Gastroesophageal sphincter (tissue), 4 donors: ENCODE results near the gene SECISBP2. TPM values are rescaled to one million over a fixed set of nuclear protein-coding genes. Genes with fewer than 3 reads are reported as not detected.

Experiments used
- ATAC-seq: fragments of 150-250 bp; one replicate; pipeline ENCODE4 v1.9.1; 2016; ENCODE audit warnings: mild to moderate bottlenecking, moderate library complexity
- H3K27ac ChIP-seq, 4 donors: fragments of 200-600 bp; sonication (generic) in 3 of 4; 1 replicate in 3 of 4; 2 replicates in 1 of 4; pipeline ENCODE4 v1.5.1; 2016 to 2019
- H3K27me3 ChIP-seq: fragments of 200-600 bp; sonication (generic); one replicate; pipeline ENCODE4 v1.5.1; 2019
- H3K36me3 ChIP-seq, 2 donors: fragments of 200-600 bp; sonication (generic); one replicate each; pipeline ENCODE4 v1.5.1; 2019; ENCODE audit warnings: control low read depth in 1 of 2
- H3K4me1 ChIP-seq, 3 donors: fragments of 200-600 bp; sonication (generic); 1 replicate in 2 of 3; 2 replicates in 1 of 3; pipeline ENCODE4 v1.5.1; 2016 to 2019; ENCODE audit warnings: control low read depth in 2 of 3
- H3K4me3 ChIP-seq, 2 donors: fragments of 200-600 bp; sonication (generic); one replicate each; pipeline ENCODE4 v1.5.1; 2019; ENCODE audit warnings: mild to moderate bottlenecking in 1 of 2, moderate library complexity in 1 of 2
- H3K9me3 ChIP-seq, 3 donors: fragments of 200-600 bp; sonication (generic); one replicate each; pipeline ENCODE4 v1.5.1; 2017 to 2019; ENCODE audit warnings: control low read depth in 2 of 3
- EP300 ChIP-seq: sonication (generic); formaldehyde crosslinking; IDR thresholded peaks from one replicate; pipeline ENCODE4 v1.6.1; 2017; ENCODE audit warnings: antibody characterized with exemption, mild to moderate bottlenecking
- POLR2A ChIP-seq, 2 donors: fragments of 450-650 bp; IDR thresholded peaks; one replicate each; pipeline ENCODE4 v1.6.1; 2017; ENCODE audit warnings: antibody characterized with exemption in 2 of 2, mild to moderate bottlenecking in 2 of 2, moderate library complexity in 1 of 2
- POLR2AphosphoS5 ChIP-seq: sonication (generic); formaldehyde crosslinking; IDR thresholded peaks from one replicate; pipeline ENCODE4 v1.6.1; 2017; ENCODE audit warnings: antibody characterized with exemption
- WGBS, 2 donors: methylation state at CpG; one replicate each; pipeline ENCODE4 v1.1.5; 2018; ENCODE audit warnings: low coverage in 1 of 2; 5-methylcytosine and 5-hydroxymethylcytosine counted together
- total RNA-seq, 4 donors: library from RNA; depleted of rRNA; stranded (reverse); fragments of >200 nt; gene quantifications; one replicate each; pipeline ENCODE4 v1.1.0, GENCODE V29; 2016
- TF ChIP-seq, protein P1 (sequence below), 4 experiments: fragments of 200-600 bp in 2 of 4; fragments of 450-650 bp in 2 of 4; sonication (generic) in 1 of 4; IDR thresholded peaks; one replicate each; pipeline ENCODE4 v1.5.1; 2017 to 2019; ENCODE audit warnings: antibody characterized with exemption in 4 of 4, mild to moderate bottlenecking in 2 of 4, moderate library complexity in 2 of 4

SECISBP2 gene
- total RNA-seq, 4 donors from 2014 or later: 23.3 to 49.5 (median 33.4) TPM

DNA sequence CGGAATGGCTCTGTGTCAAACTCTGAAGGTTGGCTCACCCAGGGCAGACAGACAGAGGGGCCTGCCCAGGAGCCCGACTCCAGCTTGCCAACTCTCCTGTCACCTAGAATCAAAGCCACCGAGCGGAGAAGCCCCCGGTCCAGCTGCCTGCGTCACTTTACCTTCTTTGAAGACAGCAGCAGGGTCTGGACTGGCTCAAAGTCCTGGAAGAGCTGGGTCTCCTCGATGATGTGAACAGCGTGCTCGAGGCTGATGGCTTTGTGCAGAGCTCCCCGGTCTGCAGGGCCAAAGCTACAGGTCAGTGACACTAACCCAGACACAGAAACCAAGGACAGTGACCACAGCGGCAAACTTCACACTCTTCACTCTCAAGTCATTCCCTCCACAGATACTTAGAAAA is 67.9 kb downstream of the SECISBP2 start:
- WGBS, 2 donors: 93% methylated on average over 5 of the region's 11 CpGs; no CpG with 5 or more reads in 1 of the 2 donors
- no peaks in the 10 kb centered on the region for H3K27me3 ChIP-seq
- peaks cover 0 to 16% (median 0%) of the 10 kb centered on the region in 3 donors for H3K4me1 ChIP-seq
- H3K36me3 ChIP-seq: peaks cover 0 to 100% of the 10 kb centered on the region in 2 donors
- no peak overlapping the region for H3K27ac ChIP-seq
- no peak for ATAC-seq
- H3K9me3 ChIP-seq: no peaks in the 10 kb centered on the region
- TF ChIP-seq POLR2AphosphoS5: no peak
- TF ChIP-seq, protein P1, sequence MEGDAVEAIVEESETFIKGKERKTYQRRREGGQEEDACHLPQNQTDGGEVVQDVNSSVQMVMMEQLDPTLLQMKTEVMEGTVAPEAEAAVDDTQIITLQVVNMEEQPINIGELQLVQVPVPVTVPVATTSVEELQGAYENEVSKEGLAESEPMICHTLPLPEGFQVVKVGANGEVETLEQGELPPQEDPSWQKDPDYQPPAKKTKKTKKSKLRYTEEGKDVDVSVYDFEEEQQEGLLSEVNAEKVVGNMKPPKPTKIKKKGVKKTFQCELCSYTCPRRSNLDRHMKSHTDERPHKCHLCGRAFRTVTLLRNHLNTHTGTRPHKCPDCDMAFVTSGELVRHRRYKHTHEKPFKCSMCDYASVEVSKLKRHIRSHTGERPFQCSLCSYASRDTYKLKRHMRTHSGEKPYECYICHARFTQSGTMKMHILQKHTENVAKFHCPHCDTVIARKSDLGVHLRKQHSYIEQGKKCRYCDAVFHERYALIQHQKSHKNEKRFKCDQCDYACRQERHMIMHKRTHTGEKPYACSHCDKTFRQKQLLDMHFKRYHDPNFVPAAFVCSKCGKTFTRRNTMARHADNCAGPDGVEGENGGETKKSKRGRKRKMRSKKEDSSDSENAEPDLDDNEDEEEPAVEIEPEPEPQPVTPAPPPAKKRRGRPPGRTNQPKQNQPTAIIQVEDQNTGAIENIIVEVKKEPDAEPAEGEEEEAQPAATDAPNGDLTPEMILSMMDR (IDR thresholded peaks at IDR 0.05): no peak
- no peak for TF ChIP-seq POLR2A (IDR thresholded peaks at IDR 0.05)
- no peak for TF ChIP-seq EP300
- H3K4me3 ChIP-seq: no peak overlapping the region

DNA sequence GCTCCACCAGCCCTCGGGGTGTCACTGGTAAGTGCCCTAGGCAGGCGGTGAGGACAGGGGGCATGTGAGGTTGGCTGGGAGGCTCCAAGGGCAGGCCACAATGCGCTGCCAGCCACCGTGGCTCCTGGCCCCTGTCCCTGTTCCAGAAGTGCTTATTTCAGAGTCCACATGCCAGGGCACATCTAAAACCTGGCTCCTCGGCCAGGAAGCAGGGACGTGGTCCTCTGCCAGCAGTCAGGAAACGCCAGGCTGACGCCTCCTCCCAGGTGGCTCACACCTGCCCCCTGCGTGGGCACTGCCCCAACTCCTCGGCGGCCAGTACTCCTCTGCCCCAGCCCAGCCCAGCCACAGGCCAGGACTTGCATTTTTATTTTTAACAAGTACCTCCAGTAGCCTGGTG is 68.5 kb downstream of the SECISBP2 start:
- no peak for ATAC-seq
- no peak overlapping the region for H3K4me3 ChIP-seq
- H3K27ac ChIP-seq: no peak overlapping the region
- H3K4me1 ChIP-seq: peaks cover 0 to 16% (median 0%) of the 10 kb centered on the region in 3 donors
- H3K9me3 ChIP-seq: no peaks in the 10 kb centered on the region
- H3K27me3 ChIP-seq: no peaks in the 10 kb centered on the region
- WGBS, 2 donors: 83% methylated on average over 5 of the region's 11 CpGs; no CpG with 5 or more reads in 1 of the 2 donors
- H3K36me3 ChIP-seq: peaks cover 0 to 100% of the 10 kb centered on the region in 2 donors
- no peak for TF ChIP-seq POLR2AphosphoS5
- TF ChIP-seq POLR2A (IDR thresholded peaks at IDR 0.05): no peak
- TF ChIP-seq, protein P1 (IDR thresholded peaks at IDR 0.05): no peak
- TF ChIP-seq EP300: no peak

DNA sequence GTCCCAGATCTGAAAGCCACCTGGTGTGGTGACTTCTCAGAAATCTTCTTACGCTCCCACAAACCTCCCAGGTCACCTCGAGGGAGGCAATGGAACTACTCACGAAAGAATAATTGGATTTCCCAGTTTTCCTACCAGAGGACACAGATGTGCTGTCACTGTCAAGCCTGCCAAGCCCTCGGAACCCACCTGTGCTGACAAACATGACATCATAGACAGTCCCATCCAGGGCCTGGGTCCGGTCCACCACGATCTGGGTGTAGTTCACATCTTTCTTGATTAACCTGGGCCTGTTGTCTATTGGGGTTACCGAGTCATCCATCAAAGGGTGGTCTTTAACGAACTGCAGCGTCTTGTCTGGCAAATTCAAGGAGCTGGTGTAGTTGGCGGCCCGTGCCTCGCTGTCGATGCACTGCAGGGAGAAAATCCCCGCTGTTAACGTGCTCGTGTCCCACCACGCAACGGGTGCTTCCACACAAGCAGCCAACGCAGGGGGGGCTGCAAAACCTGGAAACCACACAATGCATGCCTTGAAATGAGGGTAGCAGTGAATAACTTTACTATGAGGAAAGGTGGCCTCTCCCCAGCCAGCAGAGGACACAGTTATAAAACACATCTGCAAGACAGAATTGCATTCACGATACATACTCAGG is 69.0 kb downstream of the SECISBP2 start:
- no peak for ATAC-seq
- peaks cover 0 to 16% (median 0%) of the 10 kb centered on the region in 3 donors for H3K4me1 ChIP-seq
- no peaks in the 10 kb centered on the region for H3K9me3 ChIP-seq
- H3K4me3 ChIP-seq: no peak overlapping the region
- WGBS, 2 donors: 69 to 90% methylated on average over 4 to 7 of the region's 20 CpGs
- peak overlapping the region in 2 of 4 donors; percentile 40 to 51 for H3K27ac ChIP-seq
- no peak for TF ChIP-seq EP300
- H3K36me3 ChIP-seq: peaks cover 0 to 100% of the 10 kb centered on the region in 2 donors
- no peaks in the 10 kb centered on the region for H3K27me3 ChIP-seq

DNA sequence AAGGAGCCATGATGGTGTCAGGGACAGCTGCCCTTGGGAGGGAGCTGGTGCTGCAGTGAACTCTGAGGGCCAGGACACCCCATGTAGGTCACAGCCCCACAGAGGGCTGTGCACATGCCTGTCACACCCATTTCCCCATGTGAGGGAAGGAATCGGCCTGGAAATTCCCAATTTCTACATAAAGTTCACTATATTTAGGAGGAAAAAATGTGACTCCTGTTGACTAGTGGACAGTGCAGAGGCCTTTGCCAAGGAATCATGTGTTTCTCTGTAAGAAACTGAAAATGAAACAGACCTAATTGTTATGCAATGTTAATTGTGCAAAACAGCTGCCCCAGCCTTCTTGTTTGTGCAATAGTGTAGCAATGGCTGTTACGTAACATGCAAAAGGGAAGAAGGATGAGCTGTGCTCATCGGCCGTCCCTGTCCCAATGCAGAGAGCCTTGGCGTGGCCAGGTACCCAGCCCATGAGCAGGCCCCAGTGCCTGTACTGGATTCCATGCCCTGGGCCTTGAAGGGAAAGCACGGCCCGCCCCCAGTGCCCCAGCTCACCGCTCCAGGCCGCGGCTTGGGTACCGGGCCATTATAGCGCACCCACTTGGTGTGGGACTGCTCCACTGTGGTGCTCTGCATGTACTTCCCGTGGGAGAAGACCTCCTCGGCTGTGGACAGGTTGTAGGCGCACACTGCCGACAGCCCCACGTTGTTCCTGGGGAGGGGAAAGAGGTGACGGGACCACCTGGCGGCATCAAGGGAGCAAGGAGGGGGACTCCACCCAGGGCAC is 70.0 kb downstream of the SECISBP2 start:
- ATAC-seq: peak; percentile 90
- WGBS, 2 donors: 63 to 79% methylated on average over 3 to 4 of the region's 19 CpGs
- Histone ChIP-seq H3K27ac (peak overlapping the region in 3 of 4 donors; percentile 51 to 73 (median 58)), H3K4me3 (no peak overlapping the region), H3K27me3 (no peaks in the 10 kb centered on the region), H3K4me1 (peaks cover 0 to 16% (median 0%) of the 10 kb centered on the region in 3 donors), H3K36me3 (peaks cover 0 to 100% of the 10 kb centered on the region in 2 donors), H3K9me3 (no peaks in the 10 kb centered on the region)
- TF ChIP-seq POLR2AphosphoS5 (peak; percentile 89), EP300 (no peak), POLR2A (IDR thresholded peaks at IDR 0.05) (no peak)
- TF ChIP-seq, protein P1 (IDR thresholded peaks at IDR 0.05): no peak

DNA sequence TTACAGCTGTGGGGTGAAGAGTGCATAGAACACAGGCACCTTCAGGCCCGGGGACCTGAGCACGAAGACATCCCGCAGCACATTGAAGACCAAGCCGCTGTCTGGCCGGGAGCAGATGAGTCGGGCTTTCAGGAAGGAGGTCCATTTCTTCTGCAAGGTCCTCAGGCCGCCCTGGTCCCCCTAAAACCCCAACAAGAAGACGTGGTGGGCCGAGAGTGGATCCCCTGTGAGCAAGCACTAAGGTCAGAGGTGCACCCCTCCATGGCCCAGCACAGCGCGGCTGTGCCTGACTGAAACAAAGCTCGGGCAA is 70.5 kb downstream of the SECISBP2 start:
- Histone ChIP-seq H3K27ac (peak overlapping the region in 3 of 4 donors; percentile 51 to 73 (median 58)), H3K4me1 (peaks cover 0 to 16% (median 0%) of the 10 kb centered on the region in 3 donors), H3K4me3 (no peak overlapping the region), H3K9me3 (no peaks in the 10 kb centered on the region), H3K36me3 (peaks cover 0 to 100% of the 10 kb centered on the region in 2 donors), H3K27me3 (no peaks in the 10 kb centered on the region)
- WGBS, 2 donors: 100% methylated on average over 1 of the region's 12 CpGs; no CpG with 5 or more reads in 1 of the 2 donors
- ATAC-seq: no peak
- TF ChIP-seq, protein P1 (IDR thresholded peaks at IDR 0.05): no peak
- TF ChIP-seq POLR2AphosphoS5 (no peak), EP300 (no peak), POLR2A (IDR thresholded peaks at IDR 0.05) (no peak)
